ENCODE results near the gene JAK3. TPM values are rescaled to one million over a fixed set of nuclear protein-coding genes. Genes with fewer than 3 reads are reported as not detected.

The JAK3 gene
- total and polyA plus RNA-seq, 2 of the 4 experiments (the other 2 are of a cell fraction) = 0.36 to 1.5 TPM

GRCh38 chr19:17829855-17830566, 17.8 kb downstream of the JAK3 start (continued):
- no peak for TF ChIP-seq BHLHE40 (IDR thresholded peaks at IDR 0.05; ENCODE audit: low read depth, low read length)

GRCh38 chr19:17826508-17827056, 21.2 kb downstream of the JAK3 start:
- no peaks in the 10 kb centered on the region for H4K20me1 ChIP-seq (ENCODE audit: insufficient read depth, low read length)
- peaks cover 2% of the 10 kb centered on the region; the same call in 1 of the 2 replicates for H3K4me1 ChIP-seq (ENCODE audit: control insufficient read depth, insufficient read depth, low read length)
- H3K56ac ChIP-seq (ENCODE audit: extremely low read depth, insufficient read depth, low read length) = no peak overlapping the region
- no peak for ATAC-seq (ENCODE audit: low read depth)
- no peak overlapping the region for H2AFZ ChIP-seq (replicated peaks; ENCODE audit: low read length, poor library complexity)
- H2BK120ac ChIP-seq (ENCODE audit: low read depth, low read length) = no peak overlapping the region
- no peak for DNase-seq
- H3K4me2 ChIP-seq (ENCODE audit: low read depth, low read length) = no peak overlapping the region
- dilution Hi-C loops (cut with HindIII; ENCODE audit: low sequenced_read_pairs, unreplicated experiment) (no loop called here), in situ Hi-C loops (cut with MboI; ENCODE audit: low sequenced_read_pairs) (no loop called here), intact Hi-C loops (cut with micrococcal nuclease) (no loop called here)
- no peak overlapping the region for H2AK5ac ChIP-seq (ENCODE audit: low read depth, low read length)
- no peak overlapping the region for H3K23ac ChIP-seq (ENCODE audit: low read depth, low read length)
- no peak overlapping the region for H3K27ac ChIP-seq (ENCODE audit: insufficient read depth, low read length)
- no peak overlapping the region for H3K4me3 ChIP-seq (ENCODE audit: insufficient read depth, low read depth, low read length)
- ChIA-PET CTCF (no interaction called here), POLR2A (ENCODE audit: unreplicated experiment) (no interaction called here)
- H4K5ac ChIP-seq (ENCODE audit: low read depth, low read length) = no peak overlapping the region
- H2BK5ac ChIP-seq (ENCODE audit: low read depth, low read length, poor library complexity, severe bottlenecking) = no peak overlapping the region
- BruUV-seq (replicated peaks) = no TSS peak
- no peaks in the 10 kb centered on the region for H3K79me1 ChIP-seq (ENCODE audit: low read depth in 1 of 2, low read length in 2 of 2)
- 84% methylated on average over 12 of the region's 13 CpGs; no CpG with 5 or more reads in 1 of the 2 experiments for WGBS, 2 experiments (ENCODE audit: extremely low coverage in 2 of 2, insufficient read length in 1 of 2)
- H2AK9ac ChIP-seq (replicated peaks; ENCODE audit: low read depth, low read length, poor library complexity) = no peak overlapping the region
- H3K9me3 ChIP-seq (ENCODE audit: control insufficient read depth, insufficient read depth, low read length) = no peaks in the 10 kb centered on the region
- H4K8ac ChIP-seq (ENCODE audit: low read depth in 2 of 2, low read length in 2 of 2) = no peak overlapping the region
- H2BK20ac ChIP-seq (ENCODE audit: low read depth, low read length) = no peak overlapping the region
- TF ChIP-seq RFX5 (IDR thresholded peaks at IDR 0.05; ENCODE audit: low read depth, low read length) = no peak
- TF ChIP-seq USF2 (IDR thresholded peaks at IDR 0.05; ENCODE audit: low read depth, low read length) = no peak
- TF ChIP-seq MAFK (IDR thresholded peaks at IDR 0.05; ENCODE audit: low read depth, low read length) = no peak
- TF ChIP-seq NFE2L2 (IDR thresholded peaks at IDR 0.05; ENCODE audit: low read depth, low read length) = no peak
- TF ChIP-seq MAZ (IDR thresholded peaks at IDR 0.05; ENCODE audit: borderline replicate concordance, low read depth, low read length) = no peak
- no peak for TF ChIP-seq FOS (IDR thresholded peaks at IDR 0.05; ENCODE audit: low read depth, low read length)
- H3K4ac ChIP-seq (ENCODE audit: low read depth, low read length) = no peak overlapping the region
- H3K27me3 ChIP-seq (ENCODE audit: control insufficient read depth, insufficient read depth, low read length) = peaks cover 26% of the 10 kb centered on the region
- no peak overlapping the region for H3K14ac ChIP-seq (replicated peaks; ENCODE audit: low read depth, low read length)
- no peak overlapping the region for H4K91ac ChIP-seq (ENCODE audit: insufficient read depth, low read depth, low read length)
- no peaks in the 10 kb centered on the region for H3K9me1 ChIP-seq (ENCODE audit: insufficient read depth, low read length)
- no peak overlapping the region for H2BK15ac ChIP-seq (ENCODE audit: low read depth, low read length)
- H3K36me3 ChIP-seq (ENCODE audit: control insufficient read depth, insufficient read depth, low read length) = no peaks in the 10 kb centered on the region
- H3K9ac ChIP-seq (ENCODE audit: low read depth, low read length) = no peak overlapping the region
- no peak overlapping the region for H3K18ac ChIP-seq (ENCODE audit: low read depth, low read length)
